HepG2 (cell line): Measurements from ENCODE around the gene XIAP. TPM values are rescaled to one million over a fixed set of nuclear protein-coding genes. Genes with fewer than 3 reads are reported as not detected.

Experiments
- ATAC-seq: fragments of 200-7000 bp; cut with Tn5 transposase; 3 replicates; pipeline ENCODE4 v1.9.1; 2020; ENCODE audit warnings: mild to moderate bottlenecking, moderate library complexity
- BruUV-seq: library from RNA; stranded (reverse); fragments of 400-500 nt; replicated peaks from 2 replicates; lab custom pipeline; 2021; lab: Mats Ljungman, UMichigan
- CTCF ChIA-PET: fragments of 300-600 bp; formaldehyde crosslinking; extraction: SDS; loops from one replicate; lab custom pipeline; 2021; ENCODE audit warnings: low total read pairs, inconsistent platforms, low intra/inter-chr PET ratio; lab: Yijun Ruan, JAX
- POLR2A ChIA-PET: fragments of 350-600 bp; sonication (Branson Sonifier 250); formaldehyde crosslinking; loops from one replicate; lab custom pipeline; 2020; ENCODE audit warnings: antibody characterized with exemption, inconsistent platforms; lab: Yijun Ruan, JAX
- DNase-seq: peaks from one replicate; pipeline ENCODE4 v3.0.0-alpha.2; 2015; ENCODE audit warnings: low spot score
- FAIRE-seq: peaks from 3 replicates; lab custom pipeline; 2011; peaks lifted over from hg19 to GRCh38; lab: Jason Lieb, UNC
- H2AFZ ChIP-seq: one replicate; pipeline ENCODE4 v1.6.1; 2011; ENCODE audit warnings: low read length, inconsistent platforms
- H3K27ac ChIP-seq: fragments of 300-600 bp; 3 replicates; pipeline ENCODE4 v1.8.0; 2011; ENCODE audit warnings: mixed run types, mild to moderate bottlenecking, mixed read lengths, low read length, inconsistent platforms; ENCODE audit not compliant: insufficient read depth; ENCODE audit errors: extremely low read length
- H3K27me3 ChIP-seq, 2 experiments: fragments of 200-600 bp in 1 of 2; 2 replicates in 1 of 2; 3 replicates in 1 of 2; pipeline versions ENCODE4 v1.6.0 to v1.8.0; 2011; ENCODE audit warnings: low read length in 2 of 2, mild to moderate bottlenecking in 2 of 2, moderate library complexity in 2 of 2, inconsistent platforms in 1 of 2; ENCODE audit not compliant: insufficient read depth in 2 of 2, control insufficient read depth in 1 of 2
- H3K36me3 ChIP-seq, 2 experiments: fragments of 200-600 bp in 1 of 2; replicated peaks in 1 of 2; 2 replicates in 1 of 2; 3 replicates in 1 of 2; pipeline versions ENCODE4 v1.5.1 to v1.8.0; 2011; ENCODE audit warnings: low read length in 2 of 2, inconsistent platforms in 1 of 2; ENCODE audit not compliant: insufficient read depth in 2 of 2, control insufficient read depth in 1 of 2
- H3K4me1 ChIP-seq: 2 replicates; pipeline ENCODE4 v1.5.1; 2012; ENCODE audit warnings: low read length, inconsistent platforms; ENCODE audit not compliant: insufficient read depth
- H3K4me2 ChIP-seq: 2 replicates; pipeline ENCODE4 v1.6.0; 2011; ENCODE audit warnings: low read depth, low read length, inconsistent platforms
- H3K4me3 ChIP-seq, 3 experiments: fragments of 200-600 bp in 1 of 3; sonication (generic), shearing (Covaris generic) in 1 of 3; replicated peaks in 1 of 3; 2 replicates each; pipeline ENCODE4 v1.5.1; 2011 to 2016; ENCODE audit warnings: low read length in 3 of 3, inconsistent platforms in 2 of 3, low read depth in 2 of 3, mild to moderate bottlenecking in 2 of 3, control low read depth in 1 of 3, mixed read lengths in 1 of 3; ENCODE audit not compliant: insufficient read depth in 1 of 3
- H3K79me2 ChIP-seq: one replicate; pipeline ENCODE4 v1.6.1; 2011; ENCODE audit warnings: low read length, inconsistent platforms; ENCODE audit not compliant: insufficient read depth
- H3K9ac ChIP-seq: 2 replicates; pipeline ENCODE4 v1.6.0; 2011; ENCODE audit warnings: mild to moderate bottlenecking, low read depth, low read length, inconsistent platforms; ENCODE audit not compliant: insufficient read depth
- H3K9me3 ChIP-seq: 2 replicates; pipeline ENCODE4 v1.5.1; 2012; ENCODE audit warnings: mild to moderate bottlenecking, low read length
- H4K20me1 ChIP-seq: 2 replicates; pipeline ENCODE4 v1.6.0; 2011; ENCODE audit warnings: inconsistent platforms, mild to moderate bottlenecking, low read length, moderate library complexity; ENCODE audit not compliant: insufficient read depth
- ATM ChIP-seq: fragments of 450-650 bp; IDR thresholded peaks from 2 replicates; pipeline ENCODE4 v1.7.1; 2017; ENCODE audit warnings: mild to moderate bottlenecking, borderline replicate concordance
- HOXA9 ChIP-seq: sonication (generic); formaldehyde crosslinking; IDR thresholded peaks from 2 replicates; pipeline ENCODE4 v1.8.1; 2022; ENCODE audit warnings: missing genetic modification reagents, mild to moderate bottlenecking, moderate library complexity, borderline replicate concordance
- MAZ ChIP-seq, 2 experiments: sonication (generic) in 1 of 2; formaldehyde crosslinking in 1 of 2; IDR thresholded peaks; 2 replicates each; pipeline versions ENCODE4 v1.5.0 to v1.6.1; 2012 to 2020; ENCODE audit warnings: low read depth in 2 of 2, mild to moderate bottlenecking in 2 of 2, borderline replicate concordance in 1 of 2, improper control_type of control experiment in 1 of 2, low read length in 1 of 2, missing genetic modification reagents in 1 of 2, moderate library complexity in 1 of 2
- RBAK ChIP-seq: sonication (generic); formaldehyde crosslinking; IDR thresholded peaks from 2 replicates; pipeline ENCODE4 v1.5.1; 2020; ENCODE audit warnings: mild to moderate bottlenecking, missing genetic modification reagents
- ZNF274 ChIP-seq: sonication (generic); formaldehyde crosslinking; IDR thresholded peaks from 2 replicates; pipeline ENCODE4 v1.5.1; 2020; ENCODE audit warnings: mild to moderate bottlenecking, missing genetic modification reagents
- ZNF547 ChIP-seq: sonication (generic); formaldehyde crosslinking; IDR thresholded peaks from 2 replicates; pipeline ENCODE4 v1.5.1; 2020; ENCODE audit warnings: mild to moderate bottlenecking, missing genetic modification reagents
- in situ Hi-C: cut with HindIII; loops from 2 replicates; pipeline ENCODE4 v1.10.0; 2017; ENCODE audit warnings: low pct_unique_long_range_greater_than_20kb; ENCODE audit not compliant: extremely low pct_ligation_motif_present
- intact Hi-C: fragments of 100-400 bp; cut with micrococcal nuclease; formaldehyde crosslinking; loops from one replicate; pipeline ENCODE4 v1.10.0; 2022; ENCODE audit not compliant: unreplicated experiment
- polyA plus RNA-seq, 8 experiments: library from polyadenylated mRNA; depleted of rRNA in 3 of 8; stranded (reverse) in 7 of 8; unstranded in 1 of 8; fragments of >200 nt; fragmentation: Illumina TruSeq in 4 of 8; extraction: Trizol in 4 of 8; gene quantifications; 2 replicates each; pipeline versions ENCODE4 v1.2.1 to v1.2.3, GENCODE V29; 2011 to 2016; ENCODE audit warnings: low read depth in 4 of 8, missing spikeins in 1 of 8, mixed read lengths in 1 of 8; ENCODE audit not compliant: insufficient read depth in 1 of 8
- total RNA-seq, 5 experiments: library from RNA; depleted of rRNA; stranded (reverse); fragments of >200 nt; fragmentation: Illumina TruSeq; extraction: Trizol; gene quantifications; 2 replicates each; pipeline ENCODE4 v1.2.3, GENCODE V29; 2016; ENCODE audit warnings: low read depth in 1 of 5
- TF ChIP-seq, protein P1 (sequence below): sonication (generic); formaldehyde crosslinking; IDR thresholded peaks from 2 replicates; pipeline ENCODE4 v1.5.1; 2020; ENCODE audit warnings: mild to moderate bottlenecking, missing genetic modification reagents, moderate library complexity

The XIAP gene
- total and polyA plus RNA-seq, 2 of the 13 experiments (the other 11 are each of a cell fraction or from before 2014, with no cell fraction given): 12.9 to 29.5 TPM

- H4K20me1 ChIP-seq: no peaks in the 10 kb centered on the region
- peaks cover 0 to 7% of the 10 kb centered on the region in 2 experiments; a peak in 2 of 5 replicates for H3K36me3 ChIP-seq
- intact Hi-C loops (no loop called here), in situ Hi-C loops (no loop called here)
- no peak overlapping the region for H2AFZ ChIP-seq
- TF ChIP-seq MAZ (IDR thresholded peaks at IDR 0.05; ENCODE audit: borderline replicate concordance, low read depth, low read length) (no peak), MAZ (CRISPR knock-in tag; IDR thresholded peaks at IDR 0.05; ENCODE audit: low read depth) (no peak), ATM (no peak), HOXA9 (CRISPR knock-in tag) (no peak), RBAK (CRISPR knock-in tag) (no peak), ZNF547 (CRISPR knock-in tag) (no peak), ZNF274 (CRISPR knock-in tag) (no peak)
- TF ChIP-seq, protein P1, sequence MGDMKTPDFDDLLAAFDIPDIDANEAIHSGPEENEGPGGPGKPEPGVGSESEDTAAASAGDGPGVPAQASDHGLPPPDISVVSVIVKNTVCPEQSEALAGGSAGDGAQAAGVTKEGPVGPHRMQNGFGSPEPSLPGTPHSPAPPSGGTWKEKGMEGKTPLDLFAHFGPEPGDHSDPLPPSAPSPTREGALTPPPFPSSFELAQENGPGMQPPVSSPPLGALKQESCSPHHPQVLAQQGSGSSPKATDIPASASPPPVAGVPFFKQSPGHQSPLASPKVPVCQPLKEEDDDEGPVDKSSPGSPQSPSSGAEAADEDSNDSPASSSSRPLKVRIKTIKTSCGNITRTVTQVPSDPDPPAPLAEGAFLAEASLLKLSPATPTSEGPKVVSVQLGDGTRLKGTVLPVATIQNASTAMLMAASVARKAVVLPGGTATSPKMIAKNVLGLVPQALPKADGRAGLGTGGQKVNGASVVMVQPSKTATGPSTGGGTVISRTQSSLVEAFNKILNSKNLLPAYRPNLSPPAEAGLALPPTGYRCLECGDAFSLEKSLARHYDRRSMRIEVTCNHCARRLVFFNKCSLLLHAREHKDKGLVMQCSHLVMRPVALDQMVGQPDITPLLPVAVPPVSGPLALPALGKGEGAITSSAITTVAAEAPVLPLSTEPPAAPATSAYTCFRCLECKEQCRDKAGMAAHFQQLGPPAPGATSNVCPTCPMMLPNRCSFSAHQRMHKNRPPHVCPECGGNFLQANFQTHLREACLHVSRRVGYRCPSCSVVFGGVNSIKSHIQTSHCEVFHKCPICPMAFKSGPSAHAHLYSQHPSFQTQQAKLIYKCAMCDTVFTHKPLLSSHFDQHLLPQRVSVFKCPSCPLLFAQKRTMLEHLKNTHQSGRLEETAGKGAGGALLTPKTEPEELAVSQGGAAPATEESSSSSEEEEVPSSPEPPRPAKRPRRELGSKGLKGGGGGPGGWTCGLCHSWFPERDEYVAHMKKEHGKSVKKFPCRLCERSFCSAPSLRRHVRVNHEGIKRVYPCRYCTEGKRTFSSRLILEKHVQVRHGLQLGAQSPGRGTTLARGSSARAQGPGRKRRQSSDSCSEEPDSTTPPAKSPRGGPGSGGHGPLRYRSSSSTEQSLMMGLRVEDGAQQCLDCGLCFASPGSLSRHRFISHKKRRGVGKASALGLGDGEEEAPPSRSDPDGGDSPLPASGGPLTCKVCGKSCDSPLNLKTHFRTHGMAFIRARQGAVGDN (CRISPR knock-in tag): no peak
- no TSS peak for BruUV-seq
- DNase-seq (no peak), FAIRE-seq (no peak), ATAC-seq (no peak)
- no peak overlapping the region for H3K4me2 ChIP-seq
- ChIA-PET CTCF (interaction anchor here (0.7 kb wide), 1 partner anchor 47 kb away, joined by 3 read pairs; no protein-coding TSS in a partner anchor), POLR2A (no interaction called here)
- H3K9ac ChIP-seq: no peak overlapping the region
- no peaks in the 10 kb centered on the region for H3K9me3 ChIP-seq
- no peaks in the 10 kb centered on the region for H3K27me3 ChIP-seq
- peaks cover 3% of the 10 kb centered on the region for H3K79me2 ChIP-seq
- no peak overlapping the region for H3K4me3 ChIP-seq
- peaks cover 7% of the 10 kb centered on the region for H3K4me1 ChIP-seq
- no peak overlapping the region for H3K27ac ChIP-seq
These were observed 21.5 kb downstream of the XIAP start for GRCh38 chrX:123881330-123881729.
